ENCODE measurements around the gene ITPRIP.

ITPRIP gene

DNA sequence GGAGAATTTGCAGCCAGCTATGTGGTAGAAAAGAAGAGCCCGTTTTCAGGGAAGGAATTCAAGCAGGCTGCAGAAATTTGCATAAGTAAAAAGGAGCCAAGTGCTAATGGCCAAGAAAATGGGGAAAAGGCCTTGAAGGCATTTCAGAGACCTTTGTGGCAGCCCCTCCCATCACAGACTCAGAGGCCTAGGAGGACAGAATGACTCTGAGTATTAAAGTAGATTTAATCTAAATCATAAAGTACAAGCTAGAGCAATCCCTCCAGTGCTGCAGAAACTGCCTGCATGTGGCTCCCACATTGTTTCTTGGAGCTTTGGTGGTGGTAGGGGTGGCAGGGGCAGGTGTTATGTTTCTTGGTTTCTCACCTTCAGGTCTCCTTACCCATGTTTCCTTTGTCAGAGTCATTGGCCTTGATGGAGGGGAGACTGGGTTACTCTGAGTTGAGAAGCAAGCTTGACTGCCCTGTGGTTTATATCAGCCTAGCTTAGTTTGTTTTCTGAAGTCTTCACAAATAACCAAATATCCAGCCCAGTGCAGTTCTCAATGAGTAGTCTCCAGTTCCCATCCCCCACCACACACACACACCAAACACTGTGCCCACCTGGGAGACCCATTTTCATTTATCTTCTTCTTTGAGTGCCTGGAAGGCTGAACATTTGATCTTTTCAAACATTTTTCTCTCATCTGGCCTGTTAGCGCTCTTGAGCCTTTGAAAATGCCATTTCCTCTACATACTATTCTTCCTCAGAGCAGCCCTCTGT lies 34.5 kb downstream of the ITPRIP start:
- H3K36me3 ChIP-seq (ENCODE audit: control insufficient read depth in 1 of 2, insufficient read depth in 2 of 2, low read length in 2 of 2) = peaks cover 0 to 9% of the 10 kb centered on the region in 2 donors
- peaks cover 7 to 26% of the 10 kb centered on the region in 2 donors for H3K4me1 ChIP-seq (ENCODE audit: control insufficient read depth in 1 of 2, insufficient read depth in 2 of 2, low read length in 2 of 2)
- no peaks in the 10 kb centered on the region for H3K27me3 ChIP-seq (ENCODE audit: low read depth, low read length)
- no peak overlapping the region for H3K27ac ChIP-seq (ENCODE audit: low read length)
- H3K4me3 ChIP-seq (ENCODE audit: low read depth in 1 of 2, low read length in 2 of 2) = no peak overlapping the region
- H3K9me3 ChIP-seq (ENCODE audit: control insufficient read depth in 1 of 2, low read length in 2 of 2) = no peaks in the 10 kb centered on the region

DNA sequence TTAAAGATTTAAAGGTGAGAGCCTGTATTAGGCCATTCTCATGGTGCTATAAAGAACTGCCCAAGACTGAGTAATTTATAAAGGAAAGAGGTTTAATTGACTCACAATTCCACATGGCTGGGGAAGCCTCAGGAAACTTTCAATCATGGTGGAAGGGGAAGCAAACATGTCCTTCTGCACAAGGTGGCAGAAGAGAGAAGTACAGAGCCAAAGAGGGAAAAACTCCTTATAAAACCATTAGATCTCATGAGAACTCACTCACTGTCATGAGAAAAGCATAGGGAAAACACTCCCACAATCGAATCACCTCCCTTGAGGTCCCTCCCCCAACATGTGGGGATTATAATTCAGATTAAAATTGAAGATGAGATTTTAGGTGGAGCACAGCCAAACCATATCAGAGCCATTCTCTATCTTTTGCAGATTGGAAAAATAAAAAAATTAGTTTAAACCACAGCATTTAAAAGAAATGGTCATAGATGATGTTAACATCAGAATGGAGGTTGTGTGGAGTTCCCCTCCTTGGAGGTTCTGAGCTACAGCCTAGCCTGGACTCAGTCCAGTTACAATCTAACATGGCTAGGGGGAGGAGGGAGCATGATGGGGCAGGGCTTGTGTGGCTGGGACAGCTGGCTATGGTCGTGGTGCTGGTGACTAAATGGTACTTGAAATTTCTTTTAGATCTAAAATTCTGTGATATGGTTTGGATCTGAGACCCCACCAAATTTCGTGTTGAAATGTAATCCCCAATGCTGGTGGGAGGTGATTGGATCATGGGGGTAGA lies 36.2 kb downstream of the ITPRIP start:
- Histone ChIP-seq H3K4me3 (ENCODE audit: low read depth in 1 of 2, low read length in 2 of 2) (no peak overlapping the region), H3K27ac (ENCODE audit: low read length) (no peak overlapping the region), H3K4me1 (ENCODE audit: control insufficient read depth in 1 of 2, insufficient read depth in 2 of 2, low read length in 2 of 2) (peaks cover 7 to 26% of the 10 kb centered on the region in 2 donors), H3K27me3 (ENCODE audit: low read depth, low read length) (no peaks in the 10 kb centered on the region), H3K36me3 (ENCODE audit: control insufficient read depth in 1 of 2, insufficient read depth in 2 of 2, low read length in 2 of 2) (peaks cover 0 to 9% of the 10 kb centered on the region in 2 donors), H3K9me3 (ENCODE audit: control insufficient read depth in 1 of 2, low read length in 2 of 2) (no peaks in the 10 kb centered on the region)

- H3K27me3 ChIP-seq (ENCODE audit: low read depth, low read length) = no peaks in the 10 kb centered on the region
- H3K4me3 ChIP-seq (ENCODE audit: low read depth in 1 of 2, low read length in 2 of 2) = no peak overlapping the region
- peaks cover 1 to 25% of the 10 kb centered on the region in 2 donors for H3K4me1 ChIP-seq (ENCODE audit: control insufficient read depth in 1 of 2, insufficient read depth in 2 of 2, low read length in 2 of 2)
- peaks cover 0 to 9% of the 10 kb centered on the region in 2 donors for H3K36me3 ChIP-seq (ENCODE audit: control insufficient read depth in 1 of 2, insufficient read depth in 2 of 2, low read length in 2 of 2)
- peak overlapping the region; percentile 73 for H3K27ac ChIP-seq (ENCODE audit: low read length)
- H3K9me3 ChIP-seq (ENCODE audit: control insufficient read depth in 1 of 2, low read length in 2 of 2) = no peaks in the 10 kb centered on the region
These were observed 37.5 kb downstream of the ITPRIP start for GRCh38 chr10:104300736-104301292.

DNA sequence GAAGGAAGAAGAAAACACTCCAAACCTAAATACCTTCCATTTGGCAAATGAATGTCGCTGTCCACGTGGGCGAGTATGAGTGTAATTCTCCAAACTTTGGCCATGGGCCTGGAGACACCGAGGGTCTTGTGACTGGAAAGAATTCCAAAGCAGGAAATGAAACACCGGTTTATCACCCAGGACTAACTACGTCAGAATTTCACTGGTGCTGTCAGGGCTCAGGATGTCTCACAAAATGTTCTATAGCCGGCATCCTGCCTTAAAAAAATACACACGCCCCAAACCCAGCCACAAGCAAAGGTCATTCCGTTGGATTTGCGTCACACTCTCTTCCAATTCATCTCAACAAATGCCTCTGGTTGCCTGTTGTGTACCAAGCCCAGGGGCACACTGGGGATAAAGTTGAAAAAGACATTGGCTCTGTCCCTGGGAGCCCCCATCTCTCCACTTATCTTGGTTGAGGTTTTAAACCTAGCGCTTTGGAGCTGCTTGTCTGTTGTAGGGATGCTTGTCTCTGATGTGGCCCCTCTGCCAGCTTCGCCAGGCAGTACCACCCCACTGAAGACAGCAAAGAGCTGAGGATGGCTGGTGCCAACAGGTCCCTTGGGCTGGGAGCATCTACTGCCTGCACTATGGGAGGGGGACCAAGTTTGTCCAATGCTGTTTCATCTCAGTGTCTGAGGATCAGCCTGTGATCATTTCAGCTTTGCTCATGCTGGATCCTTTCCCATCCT lies 38.1 kb downstream of the ITPRIP start:
- peaks cover 0 to 9% of the 10 kb centered on the region in 2 donors for H3K36me3 ChIP-seq (ENCODE audit: control insufficient read depth in 1 of 2, insufficient read depth in 2 of 2, low read length in 2 of 2)
- peak overlapping the region; percentile 73 for H3K27ac ChIP-seq (ENCODE audit: low read length)
- H3K4me1 ChIP-seq (ENCODE audit: control insufficient read depth in 1 of 2, insufficient read depth in 2 of 2, low read length in 2 of 2) = peaks cover 0 to 18% of the 10 kb centered on the region in 2 donors
- no peaks in the 10 kb centered on the region for H3K27me3 ChIP-seq (ENCODE audit: low read depth, low read length)
- H3K9me3 ChIP-seq (ENCODE audit: control insufficient read depth in 1 of 2, low read length in 2 of 2) = no peaks in the 10 kb centered on the region
- H3K4me3 ChIP-seq (ENCODE audit: low read depth in 1 of 2, low read length in 2 of 2) = no peak overlapping the region

DNA sequence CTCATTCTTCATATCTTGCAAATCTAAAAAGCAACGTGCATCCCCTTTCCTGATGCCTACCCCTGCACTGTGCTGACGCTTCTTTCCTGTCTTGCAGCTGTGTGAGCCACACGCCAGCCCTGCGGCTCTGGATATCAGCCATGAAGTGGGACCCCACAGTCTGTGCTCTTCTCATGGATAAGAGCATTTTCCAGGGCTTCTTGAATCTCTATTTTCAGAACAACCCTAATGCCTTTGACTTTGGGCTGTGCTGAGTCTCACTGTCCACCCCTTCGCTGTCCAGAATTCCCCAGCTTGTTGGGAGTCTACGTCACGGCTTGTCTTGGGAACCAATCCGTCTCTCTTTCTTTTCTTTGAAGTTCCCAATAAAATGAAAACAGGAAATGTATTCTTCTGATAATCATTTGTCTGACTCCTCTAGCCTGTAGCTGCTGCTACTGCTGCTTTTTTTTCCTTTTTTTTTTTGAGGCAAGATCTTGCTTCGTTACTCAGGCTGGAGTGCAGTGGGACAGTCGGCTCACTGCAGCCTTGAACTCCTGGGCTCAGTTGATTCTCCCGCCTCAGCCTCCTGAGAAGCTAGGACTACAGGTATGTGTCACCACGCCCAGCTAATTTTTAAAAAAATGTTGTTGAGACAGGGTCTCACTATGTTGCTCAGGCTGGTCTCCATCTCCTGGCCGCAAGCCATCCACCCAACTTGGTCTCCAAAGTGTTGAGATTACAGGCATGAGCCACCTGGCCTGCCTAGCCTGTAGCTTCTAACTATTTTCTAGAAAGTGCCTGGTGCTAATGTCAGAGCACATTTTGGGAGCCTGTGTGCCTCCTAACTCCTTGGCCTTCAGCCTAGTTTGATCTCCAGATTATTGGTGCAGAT lies 39.0 kb downstream of the ITPRIP start:
- Histone ChIP-seq H3K27ac (ENCODE audit: low read length) (peak overlapping the region; percentile 69), H3K9me3 (ENCODE audit: control insufficient read depth in 1 of 2, low read length in 2 of 2) (no peaks in the 10 kb centered on the region), H3K4me1 (ENCODE audit: control insufficient read depth in 1 of 2, insufficient read depth in 2 of 2, low read length in 2 of 2) (peaks cover 0 to 13% of the 10 kb centered on the region in 2 donors), H3K4me3 (ENCODE audit: low read depth in 1 of 2, low read length in 2 of 2) (no peak overlapping the region), H3K36me3 (ENCODE audit: control insufficient read depth in 1 of 2, insufficient read depth in 2 of 2, low read length in 2 of 2) (peaks cover 0 to 9% of the 10 kb centered on the region in 2 donors), H3K27me3 (ENCODE audit: low read depth, low read length) (no peaks in the 10 kb centered on the region)

DNA sequence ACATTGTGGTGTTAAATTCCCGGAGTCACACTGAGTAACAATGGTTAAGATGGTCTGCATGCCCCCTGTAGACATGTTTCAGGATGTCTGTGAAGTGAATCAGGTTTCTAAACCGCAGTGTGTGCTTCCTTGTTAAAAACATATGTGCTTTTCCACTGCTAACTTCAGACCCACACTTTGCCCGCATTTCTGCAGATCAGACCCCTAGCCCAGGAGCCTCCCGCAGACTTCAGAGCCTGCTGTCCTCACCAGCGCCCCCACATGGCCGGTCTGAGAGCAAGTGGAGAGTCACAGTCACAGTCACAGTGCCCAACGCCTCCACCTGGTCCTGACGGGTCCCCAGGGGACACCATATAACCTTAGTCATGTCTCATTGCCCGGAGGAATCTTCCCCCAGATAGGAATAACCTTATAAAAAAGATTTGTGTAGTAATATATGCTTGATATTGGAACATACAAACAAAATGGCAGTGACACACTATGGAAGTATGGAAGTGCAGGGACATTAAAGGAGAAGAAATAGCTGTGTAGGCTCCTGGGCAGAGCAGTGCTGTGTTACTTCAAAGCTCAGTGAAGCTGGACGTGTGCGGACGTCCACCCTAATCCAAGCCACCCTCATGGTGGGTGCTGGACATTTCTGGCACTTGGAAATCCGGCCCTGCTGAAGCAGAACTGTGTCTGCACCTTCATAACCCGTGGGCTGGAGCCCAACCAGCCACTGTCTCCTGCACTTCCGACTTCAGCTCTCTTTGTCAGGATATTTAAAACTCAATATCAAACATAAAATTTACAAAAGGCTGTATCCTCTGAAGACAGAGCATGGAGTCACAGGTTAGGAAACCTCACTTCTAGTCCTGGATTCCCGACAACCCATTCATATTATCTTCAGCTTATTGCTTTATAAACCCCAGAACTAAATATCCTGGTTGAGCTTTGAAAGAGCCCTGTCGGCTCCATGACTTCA lies 40.3 kb downstream of the ITPRIP start:
- H3K4me3 ChIP-seq (ENCODE audit: low read depth in 1 of 2, low read length in 2 of 2) = no peak overlapping the region
- peaks cover 0 to 9% of the 10 kb centered on the region in 2 donors for H3K36me3 ChIP-seq (ENCODE audit: control insufficient read depth in 1 of 2, insufficient read depth in 2 of 2, low read length in 2 of 2)
- no peak overlapping the region for H3K27ac ChIP-seq (ENCODE audit: low read length)
- H3K27me3 ChIP-seq (ENCODE audit: low read depth, low read length) = no peaks in the 10 kb centered on the region
- peaks cover 0 to 9% of the 10 kb centered on the region in 2 donors for H3K4me1 ChIP-seq (ENCODE audit: control insufficient read depth in 1 of 2, insufficient read depth in 2 of 2, low read length in 2 of 2)
- no peaks in the 10 kb centered on the region for H3K9me3 ChIP-seq (ENCODE audit: control insufficient read depth in 1 of 2, low read length in 2 of 2)

DNA sequence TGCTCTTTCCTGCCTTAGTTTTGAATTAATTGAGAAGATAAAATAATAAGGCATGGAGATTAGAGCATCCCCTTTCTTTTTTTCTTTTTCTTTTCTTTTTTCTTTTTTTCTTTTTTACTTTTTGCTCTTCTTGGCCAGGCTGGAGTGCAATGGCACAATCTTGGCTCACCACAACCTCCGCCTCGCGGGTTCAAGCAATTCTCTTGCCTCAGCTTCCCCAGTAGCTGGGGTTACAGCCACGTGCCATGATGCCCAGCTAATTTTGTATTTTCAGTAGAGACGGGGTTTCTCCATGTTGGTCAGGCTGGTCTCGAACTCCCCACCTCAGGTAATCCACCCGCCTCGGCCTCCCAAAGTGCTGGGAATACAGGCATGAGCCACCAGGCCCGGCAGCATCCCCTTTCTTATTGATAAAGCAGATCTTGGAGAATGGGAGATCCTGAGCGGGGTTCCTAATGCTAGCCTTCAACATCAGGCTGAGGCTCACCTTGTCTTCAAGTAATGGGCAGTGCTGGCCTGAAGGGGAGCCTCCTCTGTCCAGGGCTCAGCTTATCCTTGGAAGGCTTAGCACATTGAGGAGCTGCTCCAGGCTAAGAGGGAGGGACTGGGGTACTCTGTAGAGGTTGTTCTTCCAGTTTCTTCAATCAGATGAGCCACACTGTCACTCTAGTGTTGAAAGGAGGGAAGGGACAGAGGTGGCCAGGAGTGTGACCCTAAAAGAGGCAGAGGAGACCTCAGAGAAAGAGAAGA lies 41.4 kb downstream of the ITPRIP start:
- no peaks in the 10 kb centered on the region for H3K27me3 ChIP-seq (ENCODE audit: low read depth, low read length)
- no peaks in the 10 kb centered on the region for H3K9me3 ChIP-seq (ENCODE audit: control insufficient read depth in 1 of 2, low read length in 2 of 2)
- no peak overlapping the region for H3K4me3 ChIP-seq (ENCODE audit: low read depth in 1 of 2, low read length in 2 of 2)
- H3K4me1 ChIP-seq (ENCODE audit: control insufficient read depth in 1 of 2, insufficient read depth in 2 of 2, low read length in 2 of 2) = peaks cover 0 to 10% of the 10 kb centered on the region in 2 donors
- no peak overlapping the region for H3K27ac ChIP-seq (ENCODE audit: low read length)
- H3K36me3 ChIP-seq (ENCODE audit: control insufficient read depth in 1 of 2, insufficient read depth in 2 of 2, low read length in 2 of 2) = peaks cover 0 to 9% of the 10 kb centered on the region in 2 donors

- Histone ChIP-seq H3K4me1 (ENCODE audit: control insufficient read depth in 1 of 2, insufficient read depth in 2 of 2, low read length in 2 of 2) (peaks cover 0 to 12% of the 10 kb centered on the region in 2 donors), H3K27ac (ENCODE audit: low read length) (no peak overlapping the region), H3K36me3 (ENCODE audit: control insufficient read depth in 1 of 2, insufficient read depth in 2 of 2, low read length in 2 of 2) (no peaks in the 10 kb centered on the region), H3K9me3 (ENCODE audit: control insufficient read depth in 1 of 2, low read length in 2 of 2) (no peaks in the 10 kb centered on the region), H3K27me3 (ENCODE audit: low read depth, low read length) (no peaks in the 10 kb centered on the region), H3K4me3 (ENCODE audit: low read depth in 1 of 2, low read length in 2 of 2) (no peak overlapping the region)
These were observed 44.4 kb downstream of the ITPRIP start for GRCh38 chr10:104293781-104294321.

GRCh38 chr10:104293011-104293410 lies 45.3 kb downstream of the ITPRIP start:
- Histone ChIP-seq H3K9me3 (ENCODE audit: control insufficient read depth in 1 of 2, low read length in 2 of 2) (no peaks in the 10 kb centered on the region), H3K4me3 (ENCODE audit: low read depth in 1 of 2, low read length in 2 of 2) (no peak overlapping the region), H3K36me3 (ENCODE audit: control insufficient read depth in 1 of 2, insufficient read depth in 2 of 2, low read length in 2 of 2) (no peaks in the 10 kb centered on the region), H3K27ac (ENCODE audit: low read length) (no peak overlapping the region), H3K27me3 (ENCODE audit: low read depth, low read length) (no peaks in the 10 kb centered on the region), H3K4me1 (ENCODE audit: control insufficient read depth in 1 of 2, insufficient read depth in 2 of 2, low read length in 2 of 2) (peaks cover 0 to 12% of the 10 kb centered on the region in 2 donors)
